Islet of Langerhans (tissue), 1 donor: ENCODE data around the gene ADAR.

Experiments
- FAIRE-seq: peaks from one replicate; lab custom pipeline; 2011; peaks lifted over from hg19 to GRCh38; lab: Jason Lieb, UNC

The ADAR gene

GRCh38 chr1:154557939-154558719 is 49.9 kb downstream of the ADAR start, which contains the start of gene UBE2Q1:
Gene UBE2Q1 (minus strand): TSS chr1:154558662. CDS start chr1:154558553, 109 bp downstream.
- no peak for FAIRE-seq

- no peak for FAIRE-seq
Observed at GRCh38 chr1:154557248-154557938, 50.6 kb downstream of the ADAR start.

- FAIRE-seq, result no peak
Observed at GRCh38 chr1:154556422-154556821, 51.6 kb downstream of the ADAR start.

GRCh38 chr1:154553056-154554030 is 54.6 kb downstream of the ADAR start:
- no peak for FAIRE-seq

- no peak for FAIRE-seq
Observed at GRCh38 chr1:154552036-154552435, 56.0 kb downstream of the ADAR start.

GRCh38 chr1:154551474-154551873 is 56.5 kb downstream of the ADAR start:
- no peak for FAIRE-seq

GRCh38 chr1:154550657-154551056 is 57.3 kb downstream of the ADAR start:
- no peak for FAIRE-seq

GRCh38 chr1:154550070-154550469 is 57.9 kb downstream of the ADAR start:
- FAIRE-seq, result no peak

GRCh38 chr1:154549202-154549770 is 58.7 kb downstream of the ADAR start:
- FAIRE-seq, result no peak

- no peak for FAIRE-seq
Observed at GRCh38 chr1:154548028-154548427, 60.0 kb downstream of the ADAR start.

GRCh38 chr1:154547105-154547732 is 60.8 kb downstream of the ADAR start:
- FAIRE-seq, result no peak

GRCh38 chr1:154546264-154547063 is 61.5 kb downstream of the ADAR start:
- FAIRE-seq, result no peak

- FAIRE-seq, result no peak
Observed at GRCh38 chr1:154541231-154541630, 66.8 kb downstream of the ADAR start.

GRCh38 chr1:154539486-154540483 is 68.2 kb downstream of the ADAR start:
- FAIRE-seq, result no peak

GRCh38 chr1:154536570-154536969 is 71.4 kb downstream of the ADAR start:
- no peak for FAIRE-seq

GRCh38 chr1:154533952-154534844 is 73.8 kb downstream of the ADAR start:
- FAIRE-seq, result peak; percentile 47
